NCI-H82 treated with DMSO at 0.1 percent for 48 hours (cell line): ENCODE results near the gene RNF114.
"Not testable (repeated sequence)": the region's sequence is repeated elsewhere in the genome, so short reads cannot be mapped to it uniquely, and the experiment has no call there.

Experiments
- DNase-seq: peaks from one replicate; lab custom pipeline; 2025; ENCODE audit not compliant: unreplicated experiment; lab: John Stamatoyannopoulos, UW

RNF114 gene

DNA sequence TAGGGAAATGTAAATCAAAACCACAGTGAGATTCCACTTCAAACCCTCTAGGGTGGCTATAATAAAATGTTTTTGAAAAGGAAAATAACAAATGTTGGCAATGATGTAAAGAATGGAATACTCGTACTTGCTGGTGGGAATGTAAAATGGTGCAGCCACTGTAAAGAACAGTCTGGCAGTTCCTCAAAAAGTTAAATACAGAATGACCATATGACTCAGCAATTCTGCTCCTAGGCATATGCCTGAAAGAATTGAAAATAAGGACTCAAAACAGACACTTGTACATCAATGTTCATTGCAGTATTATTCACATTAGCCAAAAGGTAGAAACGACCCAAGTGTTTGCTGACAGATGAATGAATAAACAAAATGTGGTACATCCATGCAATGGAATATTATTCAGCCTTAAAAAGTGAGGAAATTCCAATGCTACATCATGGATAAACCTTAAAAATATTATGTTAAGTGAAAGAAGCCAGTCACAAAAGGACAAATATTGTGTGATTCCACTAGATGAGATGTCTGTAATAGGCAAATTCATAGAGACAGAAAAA is 10.2 kb upstream of the RNF114 start:
- no peak for DNase-seq

GRCh38 chr20:49928411-49929141 is 7.6 kb upstream of the RNF114 start:
- DNase-seq: peak; percentile 72

DNA sequence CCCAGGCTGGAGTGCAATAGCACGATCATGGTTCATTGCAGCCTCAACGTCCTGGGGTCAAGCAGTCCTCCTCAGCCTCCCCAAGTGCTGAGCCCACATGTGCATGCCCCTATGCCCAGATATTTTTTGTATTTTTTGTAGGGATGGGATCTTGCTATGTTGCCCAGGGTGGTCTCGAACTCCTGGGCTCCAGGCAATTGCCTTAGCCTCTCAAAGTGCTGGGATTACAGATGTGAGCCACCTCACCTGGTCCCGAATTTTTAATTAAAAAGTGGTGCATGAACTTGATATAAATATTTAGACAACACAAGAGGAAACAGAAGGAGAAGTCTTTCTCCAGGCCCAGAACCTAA is 7.1 kb upstream of the RNF114 start:
- no peak for DNase-seq

DNA sequence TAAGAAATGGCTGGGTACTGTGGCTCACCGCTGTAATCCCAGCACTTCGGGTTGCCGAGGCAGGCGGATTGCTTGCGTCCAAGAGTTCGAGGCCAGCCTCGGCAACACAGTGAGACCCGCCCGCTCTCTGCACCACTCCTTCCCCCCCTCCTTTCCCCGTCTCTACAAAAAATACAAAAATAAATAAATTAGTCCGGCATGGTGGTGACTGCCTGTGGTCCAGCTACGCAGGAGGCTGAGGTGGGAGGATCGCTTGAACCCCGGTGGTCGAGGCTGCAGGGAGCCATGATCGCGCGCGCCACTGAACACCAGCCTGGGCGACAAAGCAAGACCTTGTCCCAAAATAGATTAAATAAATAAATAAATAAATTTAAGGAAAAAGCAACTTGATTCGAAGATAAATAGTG is 448 bp upstream of the RNF114 start:
- DNase-seq: no peak

DNA sequence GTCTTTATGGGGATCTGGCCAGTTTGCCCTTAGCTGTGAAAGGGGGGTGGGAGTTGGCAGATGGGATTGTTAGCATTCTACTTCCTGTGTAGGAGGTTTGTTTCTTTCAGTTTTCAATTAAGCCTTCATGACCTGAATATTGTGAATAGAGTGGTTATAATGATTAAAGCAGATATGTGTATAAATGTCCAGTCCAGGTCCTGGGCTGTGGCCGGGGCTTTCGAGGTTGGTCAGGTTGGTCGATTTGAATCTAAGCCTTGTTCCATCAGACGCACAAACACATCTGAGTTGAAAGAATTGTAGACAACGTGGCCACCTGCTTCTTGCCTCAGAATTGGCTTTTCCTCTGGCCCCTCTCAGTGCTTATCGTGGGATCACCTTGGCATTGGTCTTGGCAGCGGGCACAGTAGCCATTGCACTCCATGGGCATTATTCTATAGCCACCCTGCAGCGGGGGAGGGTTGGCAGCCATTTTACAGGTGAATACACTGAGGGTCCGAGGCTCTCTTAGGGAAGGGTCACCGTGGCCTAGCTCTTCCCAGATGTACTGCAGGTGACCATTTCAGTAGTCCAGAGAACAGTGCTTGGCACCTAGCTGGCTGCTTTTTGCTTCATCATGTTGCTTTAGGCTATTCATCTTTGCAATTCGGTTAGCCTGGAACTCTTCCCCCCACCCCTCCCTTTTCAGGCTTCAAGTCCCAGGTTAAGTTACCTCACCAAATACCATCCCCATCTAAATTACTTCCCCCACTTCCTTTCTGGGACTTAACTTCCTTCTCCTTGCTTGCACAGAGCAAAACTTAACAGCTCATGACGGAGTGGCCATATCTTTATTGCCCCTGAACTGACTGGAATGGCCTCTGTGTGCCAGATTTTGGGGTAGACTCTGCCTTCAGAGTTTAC is 1.1 kb downstream of the RNF114 start:
- DNase-seq: no peak

- peak; percentile 77 for DNase-seq
Observed at GRCh38 chr20:49938173-49939163, 2.3 kb downstream of the RNF114 start.

DNA sequence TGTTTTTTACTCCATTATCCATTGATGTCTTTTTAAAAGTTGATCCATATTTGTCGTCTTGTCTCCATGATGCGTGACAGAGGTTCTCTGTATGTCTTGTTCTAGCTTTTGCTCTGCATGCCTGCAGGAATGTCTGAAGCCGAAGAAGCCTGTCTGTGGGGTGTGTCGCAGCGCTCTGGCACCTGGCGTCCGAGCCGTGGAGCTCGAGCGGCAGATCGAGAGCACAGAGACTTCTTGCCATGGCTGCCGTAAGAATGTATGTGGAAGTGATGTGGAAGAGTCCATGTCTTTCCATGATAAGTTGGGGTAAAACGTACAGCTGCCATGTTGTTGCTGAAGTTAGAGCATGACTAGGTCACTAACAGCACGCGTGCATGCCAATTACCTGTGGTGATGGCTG is 5.3 kb downstream of the RNF114 start:
- no peak for DNase-seq

- DNase-seq: no peak
Observed at GRCh38 chr20:49942303-49942702, 6.1 kb downstream of the RNF114 start.

DNA sequence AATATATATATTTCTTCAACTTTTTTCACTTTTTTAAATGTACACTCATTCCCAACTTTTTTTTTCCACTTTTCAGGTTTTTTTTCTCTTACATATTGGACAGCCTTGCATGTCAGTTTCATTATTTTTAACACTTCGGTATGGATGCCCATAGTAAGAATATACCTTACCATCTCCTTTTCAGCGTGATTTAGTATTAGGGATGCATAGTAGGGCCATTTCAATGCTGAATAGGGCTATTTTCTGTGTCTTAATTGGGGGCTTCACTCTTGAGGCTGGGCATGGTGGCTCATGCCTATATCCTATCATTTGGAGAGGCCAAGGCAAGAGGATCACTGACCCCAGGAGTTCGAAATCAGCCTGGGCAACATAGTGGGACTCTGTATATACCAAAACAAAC is 6.7 kb downstream of the RNF114 start:
- DNase-seq: no peak

GRCh38 chr20:49945306-49945700 is 9.1 kb downstream of the RNF114 start:
- no peak for DNase-seq

DNA sequence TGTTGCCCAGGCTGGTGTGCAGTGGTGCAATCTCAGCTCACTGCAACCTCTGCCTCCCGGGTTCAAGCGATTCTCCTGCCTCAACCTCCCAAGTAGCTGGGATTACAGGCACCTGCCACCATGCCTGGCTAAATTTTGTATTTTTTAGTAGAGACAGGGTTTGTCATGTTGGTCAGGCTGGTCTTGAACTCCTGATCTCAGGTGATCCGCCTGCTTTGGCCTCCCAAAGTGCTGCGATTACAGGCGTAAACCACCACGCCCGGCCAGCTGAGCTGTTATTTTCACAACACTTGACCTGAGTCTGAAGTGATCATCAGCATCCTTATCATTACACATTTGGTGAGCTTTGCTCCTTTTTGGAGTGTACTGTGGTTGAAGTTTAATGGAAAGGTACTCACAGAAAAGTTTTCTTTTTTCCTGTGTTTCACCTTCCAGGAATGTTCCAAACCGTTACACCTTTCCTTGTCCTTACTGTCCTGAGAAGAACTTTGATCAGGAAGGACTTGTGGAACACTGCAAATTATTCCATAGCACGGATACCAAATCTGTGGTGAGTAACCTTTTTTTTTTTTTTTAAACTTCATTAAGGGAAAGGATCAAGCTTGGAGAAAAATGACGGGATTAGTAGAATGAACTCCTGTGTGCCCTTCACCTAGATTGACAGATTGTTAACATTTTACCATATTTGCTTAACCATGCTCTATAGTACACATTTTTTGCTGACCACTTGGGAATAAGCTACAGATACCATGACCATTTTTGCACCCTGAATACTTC is 9.7 kb downstream of the RNF114 start:
- no peak for DNase-seq

- DNase-seq: no peak
Observed at GRCh38 chr20:49948178-49948577, 12.0 kb downstream of the RNF114 start.

GRCh38 chr20:49948809-49949507 is 12.8 kb downstream of the RNF114 start:
- no peak for DNase-seq

GRCh38 chr20:49951151-49951550 is 15.0 kb downstream of the RNF114 start:
- no peak for DNase-seq

GRCh38 chr20:49955167-49955566 is 19.0 kb downstream of the RNF114 start:
- DNase-seq: no peak

GRCh38 chr20:49955830-49956396 is 19.7 kb downstream of the RNF114 start:
- not testable (repeated sequence) for DNase-seq

DNA sequence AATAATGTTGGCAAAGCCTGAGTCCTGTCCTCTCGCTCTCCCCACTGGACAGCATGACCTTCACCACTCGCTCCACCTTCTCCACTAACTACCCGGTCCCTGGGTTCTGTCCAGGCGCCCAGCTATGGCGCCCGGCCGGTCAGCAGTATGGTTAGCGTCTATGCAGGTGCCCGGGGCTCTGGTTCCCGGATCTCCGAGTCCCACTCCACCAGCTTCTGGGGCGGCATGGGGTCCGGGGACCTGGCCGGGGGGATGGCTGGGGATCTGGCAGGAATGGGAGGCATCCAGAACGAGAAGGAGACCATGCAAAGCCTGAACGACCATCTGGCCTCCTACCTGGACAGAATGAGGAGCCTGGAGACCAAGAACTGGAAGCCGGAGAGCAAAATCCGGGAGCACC is 20.5 kb downstream of the RNF114 start:
- no peak for DNase-seq

DNA sequence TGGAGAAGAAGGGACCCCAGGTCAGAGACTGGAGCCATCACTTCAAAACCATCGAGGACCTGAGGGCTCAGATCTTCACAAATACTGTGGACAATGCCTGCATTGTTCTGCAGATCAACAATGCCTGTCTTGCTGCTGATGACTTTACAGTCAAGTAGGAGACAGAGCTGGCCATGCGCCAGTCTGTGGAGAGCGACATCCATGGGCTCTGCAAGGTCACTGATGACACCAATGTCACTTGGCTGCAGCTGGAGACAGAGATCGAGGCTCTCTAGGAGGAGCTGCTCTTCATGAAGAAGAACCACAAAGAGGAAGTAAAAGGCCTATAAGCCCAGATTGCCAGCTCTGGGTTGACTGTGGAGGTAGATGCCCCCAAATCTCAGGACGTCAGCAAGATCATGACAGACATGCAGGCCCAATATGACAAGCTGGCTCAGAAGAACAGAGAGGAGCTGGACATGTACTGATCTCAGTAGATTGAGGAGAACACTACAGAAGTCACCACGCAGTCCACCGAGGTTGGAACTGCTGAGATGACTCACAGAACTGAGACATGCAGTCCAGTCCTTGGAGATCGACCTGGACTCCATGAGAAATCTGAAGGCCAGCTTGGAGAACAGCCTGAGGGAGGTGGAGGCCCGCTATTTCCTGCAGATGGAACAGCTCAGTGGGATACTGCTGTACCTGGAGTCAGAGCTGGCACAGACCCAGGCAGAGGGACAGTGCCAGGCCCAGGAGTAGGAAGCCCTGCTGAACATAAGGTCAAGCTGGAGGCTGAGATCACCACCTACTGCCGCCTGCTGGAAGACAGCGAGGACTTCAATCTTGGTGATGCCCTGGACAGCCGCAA is 21.1 kb downstream of the RNF114 start:
- DNase-seq: not testable (repeated sequence)
